Endometrium (tissue), 2 donors: ENCODE results near the gene RALB.
"Not testable (repeated sequence)": the region's sequence is repeated elsewhere in the genome, so short reads cannot be mapped to it uniquely, and the experiment has no call there.

Source experiments
- FAIRE-seq: peaks from 2 replicates; lab custom pipeline; 2012; peaks lifted over from hg19 to GRCh38; lab: Jason Lieb, UNC
- donor health status: control.
- donor health status: control.

RALB gene

DNA sequence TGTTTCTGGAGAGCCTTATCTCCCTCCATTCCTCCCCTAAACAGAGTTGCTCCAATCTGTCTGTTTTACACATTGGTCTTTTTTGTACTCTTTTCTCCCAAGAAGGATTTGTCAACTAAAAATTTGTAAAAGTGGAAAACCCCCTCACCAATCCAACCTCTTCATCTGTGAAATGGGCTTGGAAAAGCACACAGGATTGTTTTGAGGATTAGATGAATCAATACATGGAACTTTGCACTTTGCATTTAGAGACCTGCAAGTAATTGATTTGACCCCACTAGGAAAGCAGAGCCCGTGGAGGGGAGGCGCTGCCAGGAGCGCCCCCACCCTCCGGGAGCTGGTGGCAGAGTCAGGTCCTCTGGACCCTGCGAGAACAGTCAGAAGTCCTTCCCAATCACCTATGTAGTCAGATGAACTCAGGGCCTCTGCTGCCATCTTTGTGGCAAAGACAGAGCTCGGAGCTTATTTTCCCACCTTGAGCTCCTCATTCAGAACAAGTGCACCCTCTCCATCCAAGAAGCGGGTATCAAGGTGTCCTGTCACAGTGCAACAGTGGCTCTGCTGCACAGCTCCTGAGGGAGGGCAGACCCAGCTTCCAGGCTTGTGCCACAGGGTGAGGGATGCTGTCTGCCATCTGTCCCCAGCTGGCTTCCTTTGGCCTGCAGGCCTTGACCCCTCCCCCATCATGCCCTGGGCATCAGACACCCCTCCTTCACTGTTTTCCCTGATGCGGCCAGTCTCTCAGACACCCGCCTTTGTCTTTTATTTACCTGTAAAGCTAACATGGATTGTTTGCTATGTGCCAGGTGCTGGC lies 27.7 kb upstream of the RALB start:
- FAIRE-seq = no peak

GRCh38 chr2:120225549-120226065 lies 27.0 kb upstream of the RALB start:
- FAIRE-seq = no peak

- FAIRE-seq = no peak
Observed at GRCh38 chr2:120226316-120226715, 26.3 kb upstream of the RALB start.

DNA sequence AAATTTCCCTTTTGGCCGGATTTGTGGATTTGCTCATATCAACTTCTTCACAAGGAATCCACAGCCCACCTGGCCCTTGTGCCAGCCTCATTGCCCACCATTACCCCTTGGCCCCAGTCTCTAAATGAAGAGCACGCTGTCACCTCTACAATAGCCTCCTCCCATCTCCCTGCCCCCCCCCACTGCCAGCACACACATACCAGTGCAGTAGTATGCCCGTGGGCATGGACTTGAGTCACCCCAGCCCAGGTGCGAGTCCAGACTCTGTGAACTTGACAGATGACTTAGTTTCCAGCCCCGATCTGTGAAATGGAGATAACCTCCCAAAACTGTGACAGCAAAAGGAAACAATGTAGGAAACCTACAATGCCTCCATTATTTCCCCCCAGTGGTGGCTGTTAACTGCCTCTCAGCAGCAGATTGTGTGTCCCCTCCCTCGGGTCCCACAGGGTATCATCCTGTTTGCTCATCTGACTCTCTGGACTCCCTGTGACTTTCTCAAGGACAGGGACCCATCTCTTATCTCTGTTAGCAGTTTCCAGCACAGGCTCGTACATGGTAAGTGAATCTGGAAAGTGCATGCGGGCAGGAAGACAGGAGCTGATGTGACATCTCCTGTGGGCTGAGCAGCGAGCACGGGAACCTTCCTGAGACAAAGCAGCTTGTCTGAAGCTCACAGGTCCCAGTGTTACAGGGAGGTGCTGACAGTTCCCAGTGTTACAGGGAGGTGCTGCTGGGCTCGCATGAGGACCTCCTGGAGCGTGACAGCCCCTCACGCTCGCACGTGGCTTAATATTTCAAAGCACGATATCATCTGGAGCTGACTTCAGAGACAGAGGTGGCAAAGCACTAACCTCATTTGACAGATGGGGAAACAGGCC lies 25.3 kb upstream of the RALB start:
- FAIRE-seq = no peak

- no peak for FAIRE-seq
Observed at GRCh38 chr2:120228503-120228902, 24.1 kb upstream of the RALB start.

DNA sequence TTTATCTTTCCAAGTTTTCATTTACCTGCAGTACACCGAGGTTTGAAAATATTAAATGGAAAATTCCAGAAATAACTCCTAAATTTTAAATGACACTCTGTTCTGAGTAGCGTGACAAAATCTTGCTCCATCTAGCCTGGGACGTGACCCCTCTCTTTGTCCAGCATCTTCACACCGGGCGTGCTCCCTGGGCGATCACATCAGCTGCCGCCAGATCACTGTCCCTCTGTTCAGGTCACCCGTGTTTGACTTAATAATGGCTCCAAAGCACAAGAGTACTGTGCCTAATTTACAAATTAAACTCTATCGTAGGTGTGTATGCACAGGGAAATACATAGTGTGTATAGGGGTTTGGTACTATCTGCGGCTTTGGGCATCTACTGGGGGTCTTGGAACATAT lies 23.3 kb upstream of the RALB start:
- no peak for FAIRE-seq

- FAIRE-seq = no peak
Observed at GRCh38 chr2:120230515-120231471, 21.9 kb upstream of the RALB start.

DNA sequence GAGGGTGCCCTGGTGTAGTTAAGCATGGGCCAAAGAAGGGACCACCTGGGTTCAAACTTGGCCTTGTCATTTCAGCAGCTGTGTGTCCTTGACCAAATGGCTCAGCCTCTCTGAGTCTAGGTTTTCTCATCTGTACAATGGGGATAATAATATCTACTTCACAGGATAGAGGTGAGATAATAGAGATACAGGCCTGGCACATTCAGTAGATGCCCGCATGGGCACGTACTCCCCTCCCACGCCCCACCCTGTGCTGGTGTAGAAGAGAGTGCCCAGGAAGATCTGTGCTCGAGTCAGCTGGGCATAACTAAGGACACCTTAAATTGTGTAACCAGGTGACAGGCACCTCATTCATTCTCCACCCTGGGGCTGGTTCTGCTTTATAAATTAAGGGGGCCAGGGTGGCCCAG lies 21.1 kb upstream of the RALB start:
- no peak for FAIRE-seq

DNA sequence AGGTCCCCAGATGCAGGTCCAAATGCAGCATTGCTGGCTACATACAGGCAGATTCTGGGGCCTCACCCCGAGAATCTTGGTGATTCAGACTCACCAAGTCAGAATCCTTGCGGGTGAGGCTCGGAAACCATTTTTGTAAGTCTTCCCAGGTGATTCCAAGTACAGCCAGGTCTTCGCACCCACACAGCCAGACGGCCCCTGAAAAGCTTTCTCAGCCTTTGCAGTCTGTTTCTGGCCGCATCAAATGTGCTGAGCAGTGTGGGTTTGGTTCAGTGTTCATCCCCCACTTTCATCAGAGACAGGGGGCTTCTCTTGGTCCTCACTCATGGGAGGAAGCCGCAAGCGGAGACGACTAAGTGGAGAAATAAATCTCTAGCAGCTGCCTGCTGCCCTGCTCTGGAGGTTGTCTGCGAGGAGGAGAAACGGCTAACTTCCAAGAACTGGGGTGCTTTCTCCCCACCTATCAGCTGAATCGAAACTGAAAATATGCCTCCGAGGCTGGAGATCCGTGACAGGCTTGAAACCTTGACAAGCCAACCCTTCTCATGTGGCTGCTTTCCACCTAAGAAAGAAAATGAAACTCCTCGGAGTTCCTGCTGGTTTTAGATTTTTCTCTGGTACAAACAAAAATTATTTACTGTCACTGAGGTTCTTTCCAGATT lies 20.5 kb upstream of the RALB start:
- FAIRE-seq = no peak

- FAIRE-seq = no peak
Observed at GRCh38 chr2:120233292-120233691, 19.4 kb upstream of the RALB start.

- not testable (repeated sequence) for FAIRE-seq
Observed at GRCh38 chr2:120235158-120235557, 17.5 kb upstream of the RALB start.

GRCh38 chr2:120235681-120236080 lies 17.0 kb upstream of the RALB start:
- no peak for FAIRE-seq

GRCh38 chr2:120236316-120236715 lies 16.3 kb upstream of the RALB start:
- FAIRE-seq = no peak

DNA sequence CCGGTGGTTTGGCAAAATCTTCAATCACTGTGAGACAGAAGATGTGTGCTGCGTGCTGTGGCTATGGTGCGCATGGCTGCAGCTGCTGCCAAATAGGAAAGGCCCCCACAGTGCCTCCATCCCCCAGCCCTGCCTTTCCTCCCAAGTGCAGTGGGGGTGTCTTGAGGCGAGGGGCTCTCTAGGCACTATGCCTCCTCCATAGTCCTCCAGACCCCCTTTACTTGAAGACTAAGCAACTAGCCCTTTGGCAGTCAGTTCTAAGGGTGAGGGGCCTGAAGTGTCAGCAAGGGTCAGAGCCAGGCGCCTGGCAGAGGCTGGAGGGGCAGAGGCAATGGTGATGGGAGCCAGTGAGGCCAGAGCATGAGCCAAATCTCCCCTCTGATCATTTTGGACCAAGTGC lies 15.9 kb upstream of the RALB start:
- no peak for FAIRE-seq

GRCh38 chr2:120237491-120237902 lies 15.2 kb upstream of the RALB start:
- FAIRE-seq = no peak

- FAIRE-seq = no peak
Observed at GRCh38 chr2:120238728-120239487, 13.7 kb upstream of the RALB start.

DNA sequence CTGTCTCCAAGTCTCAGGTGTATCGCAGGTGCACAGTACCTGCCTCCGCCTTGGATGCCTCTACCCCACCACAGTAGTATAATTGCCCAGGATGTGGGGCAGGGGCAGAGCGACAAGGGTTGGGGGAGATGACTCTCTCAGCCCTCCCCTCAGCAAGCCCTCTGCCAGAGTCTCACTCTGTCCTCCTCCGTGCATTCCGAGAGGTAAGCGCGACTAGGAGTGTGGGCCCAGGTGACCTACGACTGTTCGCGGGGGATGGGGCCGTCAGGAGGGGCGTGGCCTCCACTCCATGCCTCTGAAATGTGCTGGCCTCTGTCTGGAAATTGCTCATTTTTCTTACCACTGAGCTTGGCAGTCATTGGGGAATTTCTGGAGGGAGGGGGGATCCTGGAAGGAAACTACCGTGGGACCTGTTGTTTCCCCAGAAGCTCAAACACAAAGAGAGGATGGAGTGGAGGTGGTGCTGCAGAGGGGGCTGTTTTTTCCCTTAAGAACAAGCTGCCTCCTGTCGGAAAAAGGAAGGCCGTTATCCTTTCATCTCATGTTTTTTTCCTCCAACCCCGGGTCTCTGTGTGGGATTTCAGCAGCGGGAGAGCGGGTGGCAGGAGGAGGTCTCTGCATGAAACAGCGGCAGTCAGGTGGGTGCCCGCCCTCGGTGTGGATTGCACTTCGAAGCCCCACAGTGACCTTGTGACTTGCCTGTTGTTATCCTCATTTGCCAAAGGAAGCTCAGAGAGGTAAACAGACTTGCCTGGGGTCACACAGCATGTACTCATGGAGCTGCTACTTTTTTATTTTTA lies 13.0 kb upstream of the RALB start:
- no peak for FAIRE-seq

DNA sequence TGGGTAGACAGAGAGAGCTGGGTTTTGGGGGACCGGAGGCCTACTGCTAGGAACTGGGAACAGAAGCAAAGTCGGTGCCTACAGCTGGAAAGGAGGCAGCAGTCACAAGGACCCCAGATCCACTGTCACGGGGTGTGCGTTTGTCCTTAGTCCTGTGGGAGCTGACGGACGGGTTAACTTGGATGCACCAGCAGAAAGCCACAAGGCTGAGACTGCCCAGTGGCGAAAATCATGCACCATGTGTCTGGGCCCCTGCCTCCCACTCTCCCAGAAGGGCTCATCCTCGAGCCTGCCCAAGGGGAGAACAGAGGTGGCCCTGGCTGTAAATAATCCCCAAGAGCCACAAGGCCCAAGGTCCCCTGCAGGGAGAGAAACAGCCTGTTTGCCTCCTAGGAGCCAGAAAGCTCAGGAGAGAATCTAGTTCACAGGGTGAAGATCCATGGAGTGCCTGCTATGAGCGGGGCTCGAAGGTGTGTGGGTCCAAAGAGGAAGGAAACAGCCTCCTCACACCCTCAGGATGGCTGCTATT lies 11.7 kb upstream of the RALB start:
- FAIRE-seq = no peak

GRCh38 chr2:120241684-120242083 lies 11.0 kb upstream of the RALB start:
- FAIRE-seq = no peak
